Endothelial cell of umbilical vein (primary cell): Measurements from ENCODE around the gene UAP1L1. TPM values are rescaled to one million over a fixed set of nuclear protein-coding genes. Genes with fewer than 3 reads are reported as not detected.
A peak's percentile ranks its signal among the peaks of the same experiment; 100 is the strongest.

ENCODE experiments used
- BruUV-seq: library from RNA; stranded (reverse); fragments of 400-500 nt; replicated peaks from 2 replicates; lab custom pipeline; 2021; lab: Mats Ljungman, UMichigan
- CTCF ChIA-PET: fragments of 300-600, 350-600 bp; sonication (Branson Sonifier 250); formaldehyde crosslinking; loops from one replicate; lab custom pipeline; 2021; ENCODE audit warnings: antibody characterized with exemption, inconsistent platforms; lab: Charles Lee
- POLR2A ChIA-PET: fragments of 300-600, 350-600 bp; sonication (Branson Sonifier 250); formaldehyde crosslinking; loops from one replicate; lab custom pipeline; 2021; ENCODE audit warnings: antibody characterized with exemption, inconsistent platforms; lab: Charles Lee
- DNase-seq: peaks from one replicate; pipeline ENCODE4 v3.0.0-alpha.2; 2011; ENCODE audit warnings: low read depth, low spot score
- FAIRE-seq: peaks from 2 replicates; lab custom pipeline; 2011; peaks lifted over from hg19 to GRCh38; lab: Jason Lieb, UNC
- H2AFZ ChIP-seq: 2 replicates; pipeline ENCODE4 v1.6.0; 2012; ENCODE audit warnings: low read depth, low read length, control low read depth, inconsistent platforms
- H3K27ac ChIP-seq: 2 replicates; pipeline ENCODE4 v1.5.1; 2011; ENCODE audit warnings: low read depth, mild to moderate bottlenecking, control low read depth, low read length, moderate library complexity; ENCODE audit not compliant: insufficient read depth
- H3K27me3 ChIP-seq, 2 experiments: 2 replicates each; pipeline versions ENCODE4 v1.6.0 to v1.6.1; 2011; ENCODE audit warnings: low read length in 2 of 2, mixed read lengths in 1 of 2; ENCODE audit not compliant: control insufficient read depth in 2 of 2, insufficient read depth in 2 of 2
- H3K36me3 ChIP-seq, 2 experiments: 2 replicates in 1 of 2; 3 replicates in 1 of 2; pipeline ENCODE4 v1.5.1; 2011; ENCODE audit warnings: low read length in 2 of 2, mild to moderate bottlenecking in 1 of 2, moderate library complexity in 1 of 2; ENCODE audit not compliant: control insufficient read depth in 2 of 2, insufficient read depth in 2 of 2; ENCODE audit errors: extremely low read depth in 1 of 2
- H3K4me1 ChIP-seq: 3 replicates; pipeline ENCODE4 v1.5.1; 2011; ENCODE audit warnings: mild to moderate bottlenecking, low read length; ENCODE audit not compliant: control insufficient read depth, insufficient read depth; ENCODE audit errors: extremely low read depth
- H3K4me2 ChIP-seq: 2 replicates; pipeline ENCODE4 v1.6.1; 2011; ENCODE audit warnings: low read length, control low read depth, mixed read lengths; ENCODE audit not compliant: insufficient read depth
- H3K4me3 ChIP-seq, 3 experiments: fragments of 200-600 bp in 1 of 3; sonication (generic), shearing (Covaris generic) in 1 of 3; replicated peaks in 1 of 3; 2 replicates each; pipeline ENCODE4 v1.5.1; 2011 to 2016; ENCODE audit warnings: control low read depth in 3 of 3, low read length in 3 of 3, mild to moderate bottlenecking in 2 of 3, inconsistent platforms in 1 of 3, low read depth in 1 of 3, moderate library complexity in 1 of 3; ENCODE audit not compliant: insufficient read depth in 1 of 3
- H3K79me2 ChIP-seq: 2 replicates; pipeline ENCODE4 v1.6.0; 2012; ENCODE audit warnings: low read length, inconsistent platforms; ENCODE audit not compliant: control insufficient read depth, insufficient read depth
- H3K9ac ChIP-seq: replicated peaks from 2 replicates; pipeline ENCODE3; 2011; ENCODE audit warnings: low read length, control low read depth; ENCODE audit not compliant: insufficient read depth; ENCODE audit errors: extremely low read depth
- H3K9me1 ChIP-seq: replicated peaks from 3 replicates; pipeline ENCODE4 v1.6.0; 2011; ENCODE audit warnings: mild to moderate bottlenecking, low read length; ENCODE audit not compliant: control insufficient read depth, insufficient read depth; ENCODE audit errors: extremely low read depth
- H3K9me3 ChIP-seq: replicated peaks from 2 replicates; pipeline ENCODE4 v1.5.1; 2012; ENCODE audit warnings: low read length, inconsistent platforms; ENCODE audit not compliant: control insufficient read depth, insufficient read depth
- H4K20me1 ChIP-seq: replicated peaks from 2 replicates; pipeline ENCODE3; 2011; ENCODE audit warnings: mild to moderate bottlenecking, low read length; ENCODE audit not compliant: control insufficient read depth, insufficient read depth; ENCODE audit errors: extremely low read depth
- CTCF ChIP-seq, 2 donors: IDR thresholded peaks; 1 replicate in 1 of 2; 2 replicates in 1 of 2; pipeline ENCODE4 v1.5.1; 2011; ENCODE audit warnings: low read length in 2 of 2, mild to moderate bottlenecking in 2 of 2, moderate library complexity in 2 of 2, control low read depth in 1 of 2, inconsistent platforms in 1 of 2, low read depth in 1 of 2; ENCODE audit not compliant: insufficient read depth in 1 of 2; ENCODE audit errors: extremely low read depth in 1 of 2
- EZH2 ChIP-seq: IDR thresholded peaks from 2 replicates; pipeline ENCODE4 v1.6.1; 2012; ENCODE audit warnings: borderline replicate concordance, low read depth, mild to moderate bottlenecking, moderate library complexity, low read length, inconsistent platforms; ENCODE audit not compliant: severe bottlenecking
- FOS ChIP-seq: IDR thresholded peaks from 2 replicates; pipeline ENCODE4 v1.6.1; 2011; ENCODE audit warnings: mild to moderate bottlenecking, low read length, moderate library complexity, borderline replicate concordance; ENCODE audit not compliant: insufficient read depth
- GATA2 ChIP-seq: IDR thresholded peaks from 2 replicates; pipeline ENCODE4 v1.7.0; 2011; ENCODE audit warnings: low read depth, mild to moderate bottlenecking, moderate library complexity, mixed read lengths, low read length; ENCODE audit not compliant: insufficient read length, insufficient read depth
- JUN ChIP-seq: IDR thresholded peaks from 2 replicates; pipeline ENCODE4 v1.6.1; 2011; ENCODE audit warnings: borderline replicate concordance, low read depth; ENCODE audit not compliant: insufficient read length, insufficient read depth
- MAX ChIP-seq: IDR thresholded peaks from 2 replicates; pipeline ENCODE4 v1.6.1; 2011; ENCODE audit not compliant: insufficient read depth, insufficient read length
- MYC ChIP-seq: IDR thresholded peaks from one replicate; pipeline ENCODE4 v1.6.1; 2011; ENCODE audit warnings: mild to moderate bottlenecking, low read depth, low read length
- POLR2A ChIP-seq: IDR thresholded peaks from 2 replicates; pipeline ENCODE4 v1.6.1; 2012; ENCODE audit warnings: low read depth, mild to moderate bottlenecking, control low read depth, low read length
- POLR2AphosphoS5 ChIP-seq: IDR thresholded peaks from 2 replicates; pipeline ENCODE4 v1.6.1; 2012; ENCODE audit warnings: low read depth, mild to moderate bottlenecking, control low read depth, low read length, moderate library complexity; ENCODE audit not compliant: insufficient read depth
- dilution Hi-C: fragments of 300-500 bp; cut with MboI; formaldehyde crosslinking; loops from one replicate; pipeline ENCODE4 v1.15.0; 2019; ENCODE audit warnings: low sequenced_read_pairs; ENCODE audit not compliant: extremely low pct_ligation_motif_present
- intact Hi-C: fragments of 100-400 bp; cut with micrococcal nuclease; formaldehyde crosslinking; loops from one replicate; pipeline ENCODE4 v1.10.0; 2022
- polyA plus RNA-seq, 4 experiments: library from polyadenylated mRNA; depleted of rRNA in 3 of 4; stranded (reverse) in 3 of 4; unstranded in 1 of 4; fragments of >200 nt; gene quantifications; 2 replicates each; pipeline versions ENCODE4 v1.2.1 to v1.2.3, GENCODE V29; 2011 to 2012; ENCODE audit warnings: missing spikeins in 1 of 4
- total RNA-seq: library from RNA; stranded (reverse); gene quantifications from 2 replicates; pipeline ENCODE4 v1.2.3, GENCODE V29; 2021

The UAP1L1 gene
- total and polyA plus RNA-seq, 2 donors (not counting 3 experiments of a cell fraction or from before 2014, with no cell fraction given) = 26.0 to 41.7 TPM

DNA sequence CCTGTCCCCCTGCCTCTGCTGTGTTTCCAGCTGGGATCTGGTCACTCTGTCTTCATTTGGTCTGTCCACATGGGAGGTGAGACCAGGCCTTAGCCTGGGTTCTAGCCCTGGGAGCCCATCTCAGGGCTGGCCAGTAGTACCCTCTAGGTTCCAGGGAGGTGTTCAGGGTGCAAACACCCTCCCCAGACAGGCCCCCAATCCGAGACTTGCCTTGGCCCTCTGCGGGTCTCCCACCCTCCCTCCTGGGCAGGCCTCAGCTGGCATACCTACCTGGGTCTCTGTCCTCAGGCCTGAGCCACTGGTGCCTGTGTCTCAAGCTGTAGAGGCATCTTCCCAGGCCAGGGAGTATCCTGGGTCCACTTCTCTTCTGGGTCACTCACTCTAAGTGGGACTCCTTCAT, 6.0 kb upstream of the UAP1L1 start:
- no TSS peak for BruUV-seq
- H3K36me3 ChIP-seq = no peaks in the 10 kb centered on the region
- TF ChIP-seq GATA2 (no peak), MAX (no peak), EZH2 (no peak), JUN (no peak), POLR2A (no peak), FOS (no peak), POLR2AphosphoS5 (no peak), MYC (no peak), CTCF (IDR thresholded peaks at IDR 0.05; ENCODE audit: extremely low read depth in 1 of 2, insufficient read depth in 1 of 2, low read depth in 1 of 2, low read length in 2 of 2) (no peak)
- no peak overlapping the region for H3K27ac ChIP-seq
- H3K9ac ChIP-seq = no peak overlapping the region
- no peak overlapping the region for H3K4me2 ChIP-seq
- ChIA-PET CTCF (interaction anchor here (1.0 to 8.0 kb wide), 5 partner anchors 15 to 156 kb away, joined by 3 to 152 read pairs (median 8); partner anchors contain the start of genes ABCA2, MAN1B1, NPDC1 and RNF224), POLR2A (no interaction called here)
- no peaks in the 10 kb centered on the region for H4K20me1 ChIP-seq
- intact Hi-C loops (no loop called here), dilution Hi-C loops (no loop called here)
- no peaks in the 10 kb centered on the region for H3K9me1 ChIP-seq
- peaks cover 11% of the 10 kb centered on the region for H3K4me1 ChIP-seq
- no peaks in the 10 kb centered on the region for H3K9me3 ChIP-seq
- no peak for FAIRE-seq
- no peak for DNase-seq
- peak overlapping the region; percentile 53 for H2AFZ ChIP-seq
- peaks cover 9% of the 10 kb centered on the region for H3K79me2 ChIP-seq
- no peak overlapping the region for H3K4me3 ChIP-seq
- no peaks in the 10 kb centered on the region for H3K27me3 ChIP-seq
